ENCODE measurements around the gene CFL1. TPM values are rescaled to one million over a fixed set of nuclear protein-coding genes. Genes with fewer than 3 reads are reported as not detected.

CFL1 gene
- total and polyA plus RNA-seq, 2 donors (not counting 1 experiment from before 2014, with no cell fraction given), result 680 to 1,603 TPM

- H2AFZ ChIP-seq (ENCODE audit: low read length), result no peak overlapping the region
- H3K9ac ChIP-seq (ENCODE audit: insufficient read depth, low read length), result no peak overlapping the region
- H3K79me2 ChIP-seq (ENCODE audit: control insufficient read depth, insufficient read depth, low read length), result peaks cover 36% of the 10 kb centered on the region
Observed at GRCh38 chr11:65863889-65864705, 6.1 kb upstream of the CFL1 start.

GRCh38 chr11:65862941-65863888, 5.2 kb upstream of the CFL1 start:
- peaks cover 18% of the 10 kb centered on the region for H3K4me1 ChIP-seq (ENCODE audit: control insufficient read depth, extremely low read depth, insufficient read depth, low read length)
- H3K4me3 ChIP-seq (replicated peaks in 1 of 4; ENCODE audit: control extremely low read depth in 1 of 4, insufficient read depth in 1 of 4, low read depth in 3 of 4, low read length in 4 of 4), result no peak overlapping the region
- no peak overlapping the region for H3K4me2 ChIP-seq (ENCODE audit: extremely low read depth, insufficient read depth, low read length)
- H3K27me3 ChIP-seq (ENCODE audit: control insufficient read depth, insufficient read depth, low read length), result no peaks in the 10 kb centered on the region
- H4K20me1 ChIP-seq (ENCODE audit: control insufficient read depth, extremely low read depth, insufficient read depth, low read length), result no peaks in the 10 kb centered on the region
- DNase-seq (ENCODE audit: low read depth in 2 of 2), result no peak
- no peak overlapping the region for H3K9ac ChIP-seq (ENCODE audit: insufficient read depth, low read length)
- no peaks in the 10 kb centered on the region for H3K9me3 ChIP-seq (ENCODE audit: control insufficient read depth, insufficient read depth, low read depth, low read length)
- TF ChIP-seq CTCF (conservative IDR thresholded peaks at IDR 0.05 in 1 of 2, IDR thresholded peaks at IDR 0.05 in 1 of 2; ENCODE audit: low read depth in 1 of 2, low read length in 2 of 2) (no peak), EZH2 (IDR thresholded peaks at IDR 0.05; ENCODE audit: low read length, missing control alignments) (no peak)
- H2AFZ ChIP-seq (ENCODE audit: low read length), result no peak overlapping the region
- H3K36me3 ChIP-seq (ENCODE audit: control insufficient read depth, insufficient read depth, low read length), result peaks cover 45% of the 10 kb centered on the region
- H3K79me2 ChIP-seq (ENCODE audit: control insufficient read depth, insufficient read depth, low read length), result peaks cover 34% of the 10 kb centered on the region
- no peak overlapping the region for H3K27ac ChIP-seq (ENCODE audit: insufficient read depth, low read length)

More at GRCh38 chr11:65863889-65864705, 6.1 kb upstream of the CFL1 start:
- H3K27me3 ChIP-seq (ENCODE audit: control insufficient read depth, insufficient read depth, low read length), result no peaks in the 10 kb centered on the region
- no peak overlapping the region for H3K4me2 ChIP-seq (ENCODE audit: extremely low read depth, insufficient read depth, low read length)
- no peak overlapping the region for H3K4me3 ChIP-seq (replicated peaks in 1 of 4; ENCODE audit: control extremely low read depth in 1 of 4, insufficient read depth in 1 of 4, low read depth in 3 of 4, low read length in 4 of 4)
- H3K27ac ChIP-seq (ENCODE audit: insufficient read depth, low read length), result no peak overlapping the region
- no peaks in the 10 kb centered on the region for H3K9me3 ChIP-seq (ENCODE audit: control insufficient read depth, insufficient read depth, low read depth, low read length)
- H3K4me1 ChIP-seq (ENCODE audit: control insufficient read depth, extremely low read depth, insufficient read depth, low read length), result peaks cover 15% of the 10 kb centered on the region
- H4K20me1 ChIP-seq (ENCODE audit: control insufficient read depth, extremely low read depth, insufficient read depth, low read length), result no peaks in the 10 kb centered on the region
- TF ChIP-seq CTCF (conservative IDR thresholded peaks at IDR 0.05 in 1 of 2, IDR thresholded peaks at IDR 0.05 in 1 of 2; ENCODE audit: low read depth in 1 of 2, low read length in 2 of 2) (no peak), EZH2 (IDR thresholded peaks at IDR 0.05; ENCODE audit: low read length, missing control alignments) (no peak)
- DNase-seq (ENCODE audit: low read depth in 2 of 2), result no peak
- peaks cover 49% of the 10 kb centered on the region for H3K36me3 ChIP-seq (ENCODE audit: control insufficient read depth, insufficient read depth, low read length)

- DNase-seq (ENCODE audit: low read depth in 2 of 2), result no peak
- Histone ChIP-seq H3K4me1 (ENCODE audit: control insufficient read depth, extremely low read depth, insufficient read depth, low read length) (peaks cover 15% of the 10 kb centered on the region), H3K27me3 (ENCODE audit: control insufficient read depth, insufficient read depth, low read length) (no peaks in the 10 kb centered on the region), H3K9ac (ENCODE audit: insufficient read depth, low read length) (peak overlapping the region; percentile 7), H3K79me2 (ENCODE audit: control insufficient read depth, insufficient read depth, low read length) (peaks cover 39% of the 10 kb centered on the region), H4K20me1 (ENCODE audit: control insufficient read depth, extremely low read depth, insufficient read depth, low read length) (no peaks in the 10 kb centered on the region), H3K9me3 (ENCODE audit: control insufficient read depth, insufficient read depth, low read depth, low read length) (no peaks in the 10 kb centered on the region), H3K4me2 (ENCODE audit: extremely low read depth, insufficient read depth, low read length) (peak overlapping the region; percentile 73), H2AFZ (ENCODE audit: low read length) (no peak overlapping the region), H3K27ac (ENCODE audit: insufficient read depth, low read length) (peak overlapping the region; percentile 27), H3K4me3 (replicated peaks in 1 of 4; ENCODE audit: control extremely low read depth in 1 of 4, insufficient read depth in 1 of 4, low read depth in 3 of 4, low read length in 4 of 4) (peak overlapping the region in 1 of 4 experiments; percentile 96), H3K36me3 (ENCODE audit: control insufficient read depth, insufficient read depth, low read length) (peaks cover 40% of the 10 kb centered on the region)
- TF ChIP-seq CTCF (conservative IDR thresholded peaks at IDR 0.05 in 1 of 2, IDR thresholded peaks at IDR 0.05 in 1 of 2; ENCODE audit: low read depth in 1 of 2, low read length in 2 of 2), result no peak
- no peak for TF ChIP-seq EZH2 (IDR thresholded peaks at IDR 0.05; ENCODE audit: low read length, missing control alignments)
Observed at GRCh38 chr11:65862191-65862735, 4.3 kb upstream of the CFL1 start.
